ENCODE results near the gene CCDC134. TPM values are rescaled to one million over a fixed set of nuclear protein-coding genes. Genes with fewer than 3 reads are reported as not detected.

CCDC134 gene
- total and polyA plus RNA-seq, 2 of the 13 experiments (the other 11 are each of a cell fraction or from before 2014, with no cell fraction given): 4.8 to 17.4 TPM

- TF ChIP-seq ARID5B (CRISPR knock-in tag; IDR thresholded peaks at IDR 0.05) (peak; percentile 48), ZNF510 (CRISPR knock-in tag; IDR thresholded peaks at IDR 0.05; ENCODE audit: low read depth) (peak; percentile 89; the same call in 1 of the 2 replicates), ZNF782 (CRISPR knock-in tag; IDR thresholded peaks at IDR 0.05; ENCODE audit: borderline replicate concordance) (peak; percentile 40; the same call in 1 of the 2 replicates), ZNF619 (CRISPR knock-in tag; IDR thresholded peaks at IDR 0.05) (peak; percentile 63; the same call in 1 of the 2 replicates), MYPOP (CRISPR knock-in tag; IDR thresholded peaks at IDR 0.05) (peak; percentile 94), ZNF660 (CRISPR knock-in tag; IDR thresholded peaks at IDR 0.05; ENCODE audit: borderline replicate concordance, low read depth) (no peak), ZNF574 (CRISPR knock-in tag; IDR thresholded peaks at IDR 0.05) (peak; percentile 90), ZNF839 (CRISPR knock-in tag; IDR thresholded peaks at IDR 0.05; ENCODE audit: borderline replicate concordance) (peak; percentile 62; the same call in 1 of the 2 replicates), HES4 (CRISPR knock-in tag; IDR thresholded peaks at IDR 0.05; ENCODE audit: borderline replicate concordance) (peak; percentile 71; the same call in 1 of the 2 replicates), KLF12 (CRISPR knock-in tag; IDR thresholded peaks at IDR 0.05; ENCODE audit: borderline replicate concordance) (0 out of 2 replicates have a peak, but pooled peaks have one; percentile 29), ZNF317 (CRISPR knock-in tag; IDR thresholded peaks at IDR 0.05) (0 out of 2 replicates have a peak, but pooled peaks have one; percentile 45), GPN1 (CRISPR knock-in tag; IDR thresholded peaks at IDR 0.05; ENCODE audit: borderline replicate concordance) (no peak), TEAD3 (CRISPR knock-in tag; optimal IDR thresholded peaks at IDR 0.05; ENCODE audit: borderline replicate concordance) (peak; percentile 40), GLMP (CRISPR knock-in tag; IDR thresholded peaks at IDR 0.05; ENCODE audit: borderline replicate concordance) (no peak), ZNF343 (CRISPR knock-in tag; IDR thresholded peaks at IDR 0.05) (peak; percentile 82; the same call in 1 of the 2 replicates)
Measured at GRCh38 chr22:41800348-41801146, at the start of gene CCDC134 (continued).
